Hepatocyte (in vitro differentiated cells): ENCODE measurements around the gene IGFALS. TPM values are rescaled to one million over a fixed set of nuclear protein-coding genes. Genes with fewer than 3 reads are reported as not detected.

Experiments
- DNase-seq: peaks from one replicate; pipeline ENCODE4 v3.0.0-alpha.2; 2016; ENCODE audit warnings: low spot score
- H2AFZ ChIP-seq: fragments of 200-600 bp; sonication (generic); 2 replicates; pipeline ENCODE4 v1.6.0; 2016; ENCODE audit warnings: antibody characterized with exemption, mild to moderate bottlenecking
- H3K27ac ChIP-seq: fragments of 200-600 bp; sonication (generic); 2 replicates; pipeline ENCODE4 v1.5.1; 2016; ENCODE audit warnings: mild to moderate bottlenecking
- H3K27me3 ChIP-seq: fragments of 200-600 bp; sonication (generic); 2 replicates; pipeline ENCODE4 v1.6.1; 2016
- H3K36me3 ChIP-seq: fragments of 200-600 bp; sonication (generic); replicated peaks from 2 replicates; pipeline ENCODE4 v1.5.1; 2016; ENCODE audit warnings: low read depth; ENCODE audit not compliant: insufficient read depth
- H3K4me1 ChIP-seq: fragments of 200-600 bp; sonication (generic); 2 replicates; pipeline ENCODE4 v1.5.1; 2016; ENCODE audit warnings: mild to moderate bottlenecking, moderate library complexity; ENCODE audit not compliant: insufficient read depth
- H3K4me2 ChIP-seq: fragments of 200-600 bp; sonication (generic); 2 replicates; pipeline ENCODE4 v1.6.0; 2016
- H3K4me3 ChIP-seq: fragments of 200-600 bp; sonication (generic); 2 replicates; pipeline ENCODE4 v1.5.1; 2016; ENCODE audit warnings: mild to moderate bottlenecking
- H3K79me2 ChIP-seq: fragments of 200-600 bp; sonication (generic); 2 replicates; pipeline ENCODE4 v1.6.0; 2017; ENCODE audit warnings: mild to moderate bottlenecking
- H3K9me2 ChIP-seq: fragments of 200-600 bp; sonication (generic); replicated peaks from 2 replicates; pipeline ENCODE4 v1.6.0; 2017; ENCODE audit warnings: mild to moderate bottlenecking; ENCODE audit not compliant: insufficient read depth
- H3K9me3 ChIP-seq: fragments of 200-600 bp; sonication (generic); 2 replicates; pipeline ENCODE4 v1.5.1; 2016; ENCODE audit warnings: low read depth, mild to moderate bottlenecking
- H4K20me1 ChIP-seq: fragments of 200-600 bp; sonication (generic); 2 replicates; pipeline ENCODE4 v1.6.0; 2016; ENCODE audit warnings: mild to moderate bottlenecking; ENCODE audit not compliant: insufficient read depth, poor library complexity, severe bottlenecking
- CTCF ChIP-seq: fragments of 200-600 bp; sonication (generic); IDR thresholded peaks from 2 replicates; pipeline ENCODE4 v1.5.1; 2016; ENCODE audit warnings: antibody characterized with exemption, mild to moderate bottlenecking; ENCODE audit not compliant: poor library complexity
- EZH2 ChIP-seq: fragments of 200-600 bp; sonication (generic); IDR thresholded peaks from 2 replicates; pipeline ENCODE4 v1.6.1; 2016; ENCODE audit warnings: antibody characterized with exemption, mild to moderate bottlenecking, borderline replicate concordance
- EZH2phosphoT487 ChIP-seq: fragments of 200-600 bp; sonication (generic); IDR thresholded peaks from one replicate; pipeline ENCODE4 v1.6.1; 2018; ENCODE audit warnings: antibody characterized with exemption, mild to moderate bottlenecking, low read depth, moderate library complexity; ENCODE audit not compliant: unreplicated experiment, severe bottlenecking
- WGBS: methylation state at CpG from one replicate; pipeline ENCODE4 v1.1.6; 2016; ENCODE audit warnings: low lambda C conversion rate; ENCODE audit errors: missing lambda C conversion rate; 5-methylcytosine and 5-hydroxymethylcytosine counted together
- polyA plus RNA-seq: library from polyadenylated mRNA; unstranded; fragments of >200 nt; fragmentation: Nextera tagmentation; extraction: Ambion mirVana; gene quantifications from 2 replicates; pipeline ENCODE4 v1.2.1, GENCODE V29; 2016
- total RNA-seq: library from RNA; depleted of rRNA; stranded (reverse); fragments of >200 nt; gene quantifications from 2 replicates; pipeline ENCODE4 v1.2.3, GENCODE V29; 2014

Gene IGFALS
- total and polyA plus RNA-seq, 2 experiments from 2014 or later: 11.2 to 12.6 TPM

GRCh38 chr16:1825381-1825863 is 31.9 kb upstream of the IGFALS start:
- Histone ChIP-seq H3K79me2 (peaks cover 60% of the 10 kb centered on the region), H3K27ac (peak overlapping the region; percentile 62), H3K9me2 (no peaks in the 10 kb centered on the region), H3K27me3 (no peaks in the 10 kb centered on the region), H3K4me3 (no peak overlapping the region), H2AFZ (no peak overlapping the region), H4K20me1 (no peaks in the 10 kb centered on the region), H3K36me3 (no peaks in the 10 kb centered on the region), H3K4me1 (peaks cover 13% of the 10 kb centered on the region), H3K4me2 (peak overlapping the region; percentile 95), H3K9me3 (no peaks in the 10 kb centered on the region)
- no peak for DNase-seq
- no peak for TF ChIP-seq CTCF
- TF ChIP-seq EZH2: no peak
- no peak for TF ChIP-seq EZH2phosphoT487
- WGBS: 92% methylated on average over 15 of the region's 15 CpGs

DNA sequence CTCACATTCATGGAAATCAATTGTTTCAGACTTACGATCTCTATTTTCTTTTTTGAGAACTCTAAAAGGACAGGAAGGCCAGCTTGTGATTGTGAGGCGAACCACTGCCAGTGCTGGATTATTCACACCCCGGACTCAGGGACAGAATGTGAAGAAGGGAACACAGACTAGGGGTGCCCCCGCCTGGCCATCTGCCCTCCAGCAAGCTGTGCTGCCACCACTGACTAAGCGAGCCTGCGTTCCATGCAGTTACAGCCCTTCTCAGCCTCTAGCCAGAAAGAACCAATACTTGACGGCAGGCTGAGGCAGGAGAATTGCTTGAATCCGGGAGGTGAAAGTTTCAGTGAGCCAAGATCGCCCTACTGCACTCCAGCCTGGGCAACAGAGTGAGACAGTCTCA is 30.3 kb upstream of the IGFALS start:
- H2AFZ ChIP-seq: no peak overlapping the region
- no peaks in the 10 kb centered on the region for H3K36me3 ChIP-seq
- no peaks in the 10 kb centered on the region for H3K9me3 ChIP-seq
- H3K27ac ChIP-seq: no peak overlapping the region
- WGBS: 65% methylated on average over 9 of the region's 9 CpGs
- H3K9me2 ChIP-seq: no peaks in the 10 kb centered on the region
- H4K20me1 ChIP-seq: no peaks in the 10 kb centered on the region
- no peak for TF ChIP-seq EZH2
- peak; percentile 33 for TF ChIP-seq CTCF
- no peak for TF ChIP-seq EZH2phosphoT487
- H3K4me2 ChIP-seq: no peak overlapping the region
- peaks cover 48% of the 10 kb centered on the region for H3K79me2 ChIP-seq
- H3K4me3 ChIP-seq: no peak overlapping the region
- no peaks in the 10 kb centered on the region for H3K27me3 ChIP-seq
- DNase-seq: peak; percentile 64
- peaks cover 5% of the 10 kb centered on the region for H3K4me1 ChIP-seq

- Histone ChIP-seq H3K27ac (no peak overlapping the region), H3K79me2 (peaks cover 39% of the 10 kb centered on the region), H3K36me3 (no peaks in the 10 kb centered on the region), H3K9me2 (no peaks in the 10 kb centered on the region), H3K27me3 (no peaks in the 10 kb centered on the region), H3K4me3 (no peak overlapping the region), H3K4me2 (no peak overlapping the region), H4K20me1 (no peaks in the 10 kb centered on the region), H2AFZ (no peak overlapping the region), H3K9me3 (no peaks in the 10 kb centered on the region), H3K4me1 (peaks cover 5% of the 10 kb centered on the region)
- WGBS: 95% methylated on average over 16 of the region's 16 CpGs
- DNase-seq: no peak
- TF ChIP-seq CTCF (no peak), EZH2 (no peak), EZH2phosphoT487 (no peak)
Measured at GRCh38 chr16:1822801-1823200, 29.3 kb upstream of the IGFALS start.
